GM12878 (cell line): ENCODE measurements around the gene LGMN. TPM values are rescaled to one million over a fixed set of nuclear protein-coding genes. Genes with fewer than 3 reads are reported as not detected.

Experiments used
- ATAC-seq: fragments of 200-7000 bp; cut with Tn5 transposase; 3 replicates; pipeline ENCODE4 v1.9.1; 2020; ENCODE audit warnings: mild to moderate bottlenecking, moderate library complexity
- BruUV-seq: library from RNA; stranded (reverse); fragments of 400-500 nt; replicated peaks from 2 replicates; lab custom pipeline; 2021; lab: Mats Ljungman, UMichigan
- CTCF ChIA-PET: fragments of 300-600 bp; sonication (Branson Sonifier 250); formaldehyde crosslinking; extraction: SDS; loops from one replicate; lab custom pipeline; 2021; ENCODE audit warnings: inconsistent platforms; lab: Yijun Ruan, JAX
- POLR2A ChIA-PET: fragments of 350-600 bp; formaldehyde crosslinking; extraction: SDS; loops from one replicate; lab custom pipeline; 2021; ENCODE audit warnings: inconsistent platforms; lab: Charles Lee
- RAD21 ChIA-PET: fragments of 300-600 bp; sonication (Branson Sonifier 250); formaldehyde crosslinking; loops from one replicate; lab custom pipeline; 2023; ENCODE audit warnings: antibody characterized with exemption; ENCODE audit not compliant: unreplicated experiment; lab: Charles Lee
- SMC1A ChIA-PET: fragments of 300-600 bp; sonication (Branson Sonifier 250); formaldehyde crosslinking; loops from one replicate; lab custom pipeline; 2023; ENCODE audit not compliant: unreplicated experiment, uncharacterized antibody; lab: Charles Lee
- DNase-seq: peaks from one replicate; pipeline ENCODE4 v3.0.0-alpha.2; 2011; ENCODE audit warnings: low read depth, low spot score
- FAIRE-seq: peaks from 3 replicates; lab custom pipeline; 2011; peaks lifted over from hg19 to GRCh38; lab: Jason Lieb, UNC
- H2AFZ ChIP-seq: 2 replicates; pipeline ENCODE4 v1.6.0; 2011; ENCODE audit warnings: low read depth, low read length, control low read depth; ENCODE audit not compliant: control insufficient read depth
- H3K27ac ChIP-seq: 2 replicates; pipeline ENCODE4 v1.5.1; 2011; ENCODE audit warnings: control low read depth; ENCODE audit not compliant: control insufficient read depth, insufficient read depth
- H3K27me3 ChIP-seq, 2 experiments: replicated peaks in 1 of 2; 2 replicates each; pipeline versions ENCODE4 v1.6.0 to v1.6.1; 2011; ENCODE audit warnings: low read length in 1 of 2; ENCODE audit not compliant: control insufficient read depth in 2 of 2, insufficient read depth in 2 of 2
- H3K36me3 ChIP-seq, 2 experiments: 2 replicates each; pipeline ENCODE4 v1.5.1; 2011; ENCODE audit warnings: low read length in 1 of 2; ENCODE audit not compliant: control insufficient read depth in 2 of 2, insufficient read depth in 2 of 2
- H3K4me1 ChIP-seq: 2 replicates; pipeline ENCODE4 v1.6.1; 2011; ENCODE audit warnings: mild to moderate bottlenecking, low read length, moderate library complexity, mixed read lengths; ENCODE audit not compliant: control insufficient read depth, insufficient read depth
- H3K4me2 ChIP-seq: 2 replicates; pipeline ENCODE4 v1.6.0; 2011; ENCODE audit warnings: control low read depth; ENCODE audit not compliant: control insufficient read depth, insufficient read depth
- H3K4me3 ChIP-seq: fragments of 200-600 bp; sonication (generic); 2 replicates; pipeline ENCODE4 v1.5.1; 2016
- H3K79me2 ChIP-seq: 2 replicates; pipeline ENCODE4 v1.6.0; 2011; ENCODE audit warnings: low read length; ENCODE audit not compliant: control insufficient read depth, insufficient read depth
- H3K9ac ChIP-seq: 2 replicates; pipeline ENCODE4 v1.8.0; 2011; ENCODE audit warnings: low read length, control low read depth, mixed read lengths; ENCODE audit not compliant: control insufficient read depth, insufficient read depth
- H3K9me3 ChIP-seq: replicated peaks from 3 replicates; pipeline ENCODE4 v1.5.1; 2011; ENCODE audit warnings: mild to moderate bottlenecking, low read length; ENCODE audit not compliant: control insufficient read depth, insufficient read depth
- H4K20me1 ChIP-seq: 2 replicates; pipeline ENCODE4 v1.6.0; 2011; ENCODE audit not compliant: control insufficient read depth, insufficient read depth
- CHD1 ChIP-seq: IDR thresholded peaks from 2 replicates; pipeline ENCODE4 v1.6.1; 2012; ENCODE audit warnings: low read depth, low read length, improper control_type of control experiment
- E2F8 ChIP-seq: fragments of 450-650 bp; IDR thresholded peaks from 2 replicates; pipeline ENCODE4 v1.6.1; 2018; ENCODE audit warnings: mild to moderate bottlenecking, low read depth, moderate library complexity; ENCODE audit not compliant: partially characterized antibody
- E4F1 ChIP-seq: fragments of 450-650 bp; IDR thresholded peaks from 2 replicates; pipeline ENCODE4 v1.6.1; 2018; ENCODE audit warnings: borderline replicate concordance, mild to moderate bottlenecking; ENCODE audit not compliant: partially characterized antibody
- HDAC6 ChIP-seq: fragments of 200-600 bp; sonication (generic); IDR thresholded peaks from one replicate; pipeline ENCODE4 v1.8.0; 2017; ENCODE audit warnings: antibody characterized with exemption; ENCODE audit not compliant: unreplicated experiment
- IRF5 ChIP-seq: fragments of 450-650 bp; IDR thresholded peaks from 2 replicates; pipeline ENCODE4 v1.6.1; 2017; ENCODE audit warnings: borderline replicate concordance
- LARP7 ChIP-seq: fragments of 450-650 bp; IDR thresholded peaks from 2 replicates; pipeline ENCODE4 v1.6.1; 2017; ENCODE audit warnings: mild to moderate bottlenecking
- NFXL1 ChIP-seq: fragments of 450-650 bp; IDR thresholded peaks from 2 replicates; pipeline ENCODE4 v1.6.1; 2017; ENCODE audit warnings: antibody characterized with exemption, mild to moderate bottlenecking, borderline replicate concordance
- RAD51 ChIP-seq: fragments of 450-650 bp; IDR thresholded peaks from 2 replicates; pipeline ENCODE4 v1.6.1; 2016; ENCODE audit warnings: moderate library complexity, mild to moderate bottlenecking, inconsistent platforms
- SPI1 ChIP-seq: IDR thresholded peaks from 2 replicates; pipeline ENCODE4 v1.6.1; 2011; ENCODE audit warnings: low read depth, mild to moderate bottlenecking, low read length, moderate library complexity, borderline replicate concordance; ENCODE audit not compliant: insufficient read depth
- ZBED1 ChIP-seq: IDR thresholded peaks from 2 replicates; pipeline ENCODE4 v1.6.1; 2016; ENCODE audit warnings: borderline replicate concordance
- ZNF207 ChIP-seq: fragments of 450-650 bp; IDR thresholded peaks from 2 replicates; pipeline ENCODE4 v1.6.1; 2014; ENCODE audit warnings: antibody characterized with exemption, mild to moderate bottlenecking, borderline replicate concordance
- ZZZ3 ChIP-seq: IDR thresholded peaks from 2 replicates; pipeline ENCODE4 v1.6.1; 2011; ENCODE audit warnings: low read depth; ENCODE audit not compliant: control insufficient read depth, insufficient read length
- WGBS: methylation state at CpG from one replicate; pipeline ENCODE4 v1.1.6; 2016; ENCODE audit warnings: low lambda C conversion rate; ENCODE audit not compliant: insufficient replicate concordance, insufficient coverage; ENCODE audit errors: missing lambda C conversion rate; 5-methylcytosine and 5-hydroxymethylcytosine counted together
- in situ Hi-C: fragments of 300-500 bp; cut with MboI; formaldehyde crosslinking; loops from 9 replicates; pipeline ENCODE4 v1.14.3; 2018; ENCODE audit warnings: mixed read lengths
- intact Hi-C: fragments of 100-400 bp; cut with micrococcal nuclease; formaldehyde crosslinking; loops from one replicate; pipeline ENCODE4 v1.14.2; 2022; ENCODE audit not compliant: unreplicated experiment
- polyA plus RNA-seq, 11 experiments: library from polyadenylated mRNA; depleted of rRNA in 4 of 11; unstranded in 6 of 11; stranded (reverse) in 5 of 11; fragments of >200 nt; fragmentation: Nextera tagmentation in 4 of 11; fragmentation: Illumina TruSeq in 1 of 11; extraction: Ambion mirVana in 4 of 11; extraction: Trizol in 1 of 11; gene quantifications; 1 replicate in 1 of 11; 2 replicates in 10 of 11; pipeline versions ENCODE4 v1.2.1 to v1.2.3, GENCODE V29; 2011 to 2016; ENCODE audit warnings: inconsistent platforms in 2 of 11, missing spikeins in 2 of 11, low read depth in 1 of 11
- total RNA-seq, 4 experiments: library from RNA; depleted of rRNA in 3 of 4; stranded (reverse); fragments of >200 nt in 3 of 4; fragmentation: Illumina TruSeq in 1 of 4; extraction: Trizol in 1 of 4; gene quantifications; 2 replicates each; pipeline versions ENCODE4 v1.2.1 to v1.2.3, GENCODE V29; 2013 to 2021

LGMN gene
- total and polyA plus RNA-seq, 10 of the 15 experiments (the other 5 are each of a cell fraction or from before 2014, with no cell fraction given) = 0.71 to 192 (median 3.9) TPM

- ATAC-seq (no peak), DNase-seq (no peak), FAIRE-seq (no peak)
- no peak overlapping the region for H3K27ac ChIP-seq
- H3K27me3 ChIP-seq = no peaks in the 10 kb centered on the region
- no peaks in the 10 kb centered on the region for H4K20me1 ChIP-seq
- no peaks in the 10 kb centered on the region for H3K9me3 ChIP-seq
- in situ Hi-C loops (no loop called here), intact Hi-C loops (no loop called here)
- ChIA-PET CTCF (interaction anchor here (0.7 to 1.2 kb wide), 5 partner anchors 10 to 88 kb away, joined by 3 to 4 read pairs (median 3); no protein-coding TSS in a partner anchor), SMC1A (interaction anchor here (1.1 to 2.0 kb wide), 6 partner anchors 13 to 87 kb away, joined by 4 to 7 read pairs (median 5); no protein-coding TSS in a partner anchor), RAD21 (interaction anchor here (1.1 to 1.7 kb wide), 6 partner anchors 11 to 211 kb away, joined by 3 to 6 read pairs (median 4); no protein-coding TSS in a partner anchor), POLR2A (interaction anchor here (0.7 to 1.3 kb wide), 5 partner anchors 11 to 125 kb away, joined by 3 to 4 read pairs (median 3); no protein-coding TSS in a partner anchor)
- H3K9ac ChIP-seq = no peak overlapping the region
- BruUV-seq = no TSS peak
- H3K4me1 ChIP-seq = peaks cover 32% of the 10 kb centered on the region
- H3K4me3 ChIP-seq = no peak overlapping the region
- no peak overlapping the region for H3K4me2 ChIP-seq
- no peak overlapping the region for H2AFZ ChIP-seq
- no peaks in the 10 kb centered on the region for H3K79me2 ChIP-seq
- WGBS = 75% methylated on average over 8 of the region's 9 CpGs
- H3K36me3 ChIP-seq = peaks cover 0 to 2% of the 10 kb centered on the region in 2 experiments; a peak in 2 of 4 replicates
- TF ChIP-seq ZBED1 (no peak), ZNF207 (no peak), ZZZ3 (no peak), NFXL1 (no peak), LARP7 (no peak), HDAC6 (no peak), CHD1 (no peak), SPI1 (no peak), IRF5 (no peak), E4F1 (no peak), E2F8 (no peak), RAD51 (no peak)
Observed at GRCh38 chr14:92670643-92671366, 77.6 kb downstream of the LGMN start.
